Hepatocyte (in vitro differentiated cells): ENCODE measurements around the gene EPHB1.

ENCODE experiments used
- EZH2 ChIP-seq: fragments of 200-600 bp; sonication (generic); IDR thresholded peaks from 2 replicates; pipeline ENCODE4 v1.6.1; 2016; ENCODE audit warnings: antibody characterized with exemption, mild to moderate bottlenecking, borderline replicate concordance
- TF ChIP-seq, protein P1 (sequence below): fragments of 200-600 bp; sonication (generic); IDR thresholded peaks from 2 replicates; pipeline ENCODE4 v1.5.1; 2016; ENCODE audit warnings: antibody characterized with exemption, mild to moderate bottlenecking; ENCODE audit not compliant: poor library complexity

- TF ChIP-seq, protein P1, sequence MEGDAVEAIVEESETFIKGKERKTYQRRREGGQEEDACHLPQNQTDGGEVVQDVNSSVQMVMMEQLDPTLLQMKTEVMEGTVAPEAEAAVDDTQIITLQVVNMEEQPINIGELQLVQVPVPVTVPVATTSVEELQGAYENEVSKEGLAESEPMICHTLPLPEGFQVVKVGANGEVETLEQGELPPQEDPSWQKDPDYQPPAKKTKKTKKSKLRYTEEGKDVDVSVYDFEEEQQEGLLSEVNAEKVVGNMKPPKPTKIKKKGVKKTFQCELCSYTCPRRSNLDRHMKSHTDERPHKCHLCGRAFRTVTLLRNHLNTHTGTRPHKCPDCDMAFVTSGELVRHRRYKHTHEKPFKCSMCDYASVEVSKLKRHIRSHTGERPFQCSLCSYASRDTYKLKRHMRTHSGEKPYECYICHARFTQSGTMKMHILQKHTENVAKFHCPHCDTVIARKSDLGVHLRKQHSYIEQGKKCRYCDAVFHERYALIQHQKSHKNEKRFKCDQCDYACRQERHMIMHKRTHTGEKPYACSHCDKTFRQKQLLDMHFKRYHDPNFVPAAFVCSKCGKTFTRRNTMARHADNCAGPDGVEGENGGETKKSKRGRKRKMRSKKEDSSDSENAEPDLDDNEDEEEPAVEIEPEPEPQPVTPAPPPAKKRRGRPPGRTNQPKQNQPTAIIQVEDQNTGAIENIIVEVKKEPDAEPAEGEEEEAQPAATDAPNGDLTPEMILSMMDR: no peak
- TF ChIP-seq EZH2: no peak
Measured at GRCh38 chr3:135165260-135165659, 370.2 kb downstream of the EPHB1 start.
